ENCODE results near the gene RAX. TPM values are rescaled to one million over a fixed set of nuclear protein-coding genes. Genes with fewer than 3 reads are reported as not detected.

RAX gene
- total and polyA plus RNA-seq, 2 of the 4 experiments (the other 2 are of a cell fraction) = not detected

DNA sequence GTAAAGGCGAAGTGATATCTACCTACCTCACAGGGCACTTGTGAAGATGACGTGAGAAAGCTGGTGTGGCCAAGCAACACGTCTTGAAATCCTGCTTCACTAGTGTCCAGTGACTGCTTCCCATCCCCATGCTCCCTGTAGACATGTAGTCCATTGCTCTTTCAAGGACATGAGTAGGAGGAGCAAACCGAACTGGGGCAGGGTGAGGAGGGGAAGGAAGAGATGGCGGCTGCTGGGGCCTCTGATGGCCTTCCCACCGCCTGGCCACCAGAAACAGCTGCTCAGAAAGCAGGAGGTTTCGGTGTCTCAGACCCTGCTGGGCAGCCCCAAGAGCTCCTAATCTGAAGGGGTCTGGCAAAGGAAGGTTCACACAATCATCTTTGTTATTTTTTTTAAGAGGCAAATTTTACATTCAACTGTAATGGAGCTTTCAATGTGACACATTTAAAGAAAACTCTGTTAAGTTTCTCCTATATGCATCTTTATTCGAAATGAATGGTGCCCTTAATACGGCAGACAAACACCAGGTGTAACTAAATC lies 30.5 kb upstream of the RAX start:
- Histone ChIP-seq H2AK5ac (ENCODE audit: low read depth, low read length) (no peak overlapping the region), H3K36me3 (ENCODE audit: control insufficient read depth, insufficient read depth, low read length) (no peaks in the 10 kb centered on the region), H3K9ac (ENCODE audit: low read depth, low read length) (no peak overlapping the region), H3K4ac (ENCODE audit: low read depth, low read length) (no peak overlapping the region), H2AFZ (replicated peaks; ENCODE audit: low read length, poor library complexity) (no peak overlapping the region), H3K4me3 (ENCODE audit: insufficient read depth, low read depth, low read length) (no peak overlapping the region), H3K9me1 (ENCODE audit: insufficient read depth, low read length) (no peaks in the 10 kb centered on the region), H3K14ac (replicated peaks; ENCODE audit: low read depth, low read length) (no peak overlapping the region), H2BK5ac (ENCODE audit: low read depth, low read length, poor library complexity, severe bottlenecking) (no peak overlapping the region), H3K4me1 (ENCODE audit: control insufficient read depth, insufficient read depth, low read length) (peaks cover 1% of the 10 kb centered on the region; the same call in 1 of the 2 replicates), H4K91ac (ENCODE audit: insufficient read depth, low read depth, low read length) (no peak overlapping the region), H2BK20ac (ENCODE audit: low read depth, low read length) (no peak overlapping the region), H3K9me3 (ENCODE audit: control insufficient read depth, insufficient read depth, low read length) (no peaks in the 10 kb centered on the region), H3K27me3 (ENCODE audit: control insufficient read depth, insufficient read depth, low read length) (peaks cover 58% of the 10 kb centered on the region), H3K79me1 (ENCODE audit: low read depth in 1 of 2, low read length in 2 of 2) (no peaks in the 10 kb centered on the region), H2BK15ac (ENCODE audit: low read depth, low read length) (no peak overlapping the region), H3K4me2 (ENCODE audit: low read depth, low read length) (no peak overlapping the region), H3K23ac (ENCODE audit: low read depth, low read length) (no peak overlapping the region), H2BK120ac (ENCODE audit: low read depth, low read length) (no peak overlapping the region), H3K18ac (ENCODE audit: low read depth, low read length) (no peak overlapping the region), H4K5ac (ENCODE audit: low read depth, low read length) (no peak overlapping the region), H2AK9ac (replicated peaks; ENCODE audit: low read depth, low read length, poor library complexity) (no peak overlapping the region), H3K27ac (ENCODE audit: insufficient read depth, low read length) (no peak overlapping the region), H3K56ac (ENCODE audit: extremely low read depth, insufficient read depth, low read length) (no peak overlapping the region), H4K20me1 (ENCODE audit: insufficient read depth, low read length) (no peaks in the 10 kb centered on the region), H4K8ac (ENCODE audit: low read depth in 2 of 2, low read length in 2 of 2) (no peak overlapping the region)
- CTCF ChIA-PET = interaction anchor here (4.4 kb wide), 1 partner anchor 99 kb away, joined by 21 read pairs; no protein-coding TSS in a partner anchor
- no peak for ATAC-seq (ENCODE audit: low read depth)
- intact Hi-C loops (cut with micrococcal nuclease) (no loop called here), in situ Hi-C loops (cut with MboI; ENCODE audit: low sequenced_read_pairs) (no loop called here), dilution Hi-C loops (cut with HindIII; ENCODE audit: low sequenced_read_pairs, unreplicated experiment) (no loop called here)
- WGBS, 2 experiments (ENCODE audit: extremely low coverage in 2 of 2, insufficient read length in 1 of 2) = no CpG with 5 or more reads among the region's 9 CpGs
- BruUV-seq (replicated peaks) = no TSS peak
- no peak for TF ChIP-seq POLR2A (IDR thresholded peaks at IDR 0.05; ENCODE audit: low read depth, low read length)
- no peak for TF ChIP-seq BHLHE40 (IDR thresholded peaks at IDR 0.05; ENCODE audit: low read depth, low read length)
- TF ChIP-seq CHD1 (IDR thresholded peaks at IDR 0.05; ENCODE audit: low read depth, low read length) = no peak
- TF ChIP-seq RCOR1 (IDR thresholded peaks at IDR 0.05; ENCODE audit: insufficient replicate concordance, low read length) = no peak
- no peak for TF ChIP-seq NFE2L2 (IDR thresholded peaks at IDR 0.05; ENCODE audit: low read depth, low read length)
- TF ChIP-seq FOS (IDR thresholded peaks at IDR 0.05; ENCODE audit: low read depth, low read length) = no peak
- TF ChIP-seq USF2 (IDR thresholded peaks at IDR 0.05; ENCODE audit: low read depth, low read length) = no peak
- no peak for TF ChIP-seq CTCF (conservative IDR thresholded peaks at IDR 0.05; ENCODE audit: low read depth, low read length)
- no peak for TF ChIP-seq ELK1 (IDR thresholded peaks at IDR 0.05; ENCODE audit: borderline replicate concordance, low read depth, low read length)
- no peak for TF ChIP-seq CEBPB (IDR thresholded peaks at IDR 0.05; ENCODE audit: low read depth, low read length)
- TF ChIP-seq RFX5 (IDR thresholded peaks at IDR 0.05; ENCODE audit: low read depth, low read length) = no peak
- TF ChIP-seq MAFK (IDR thresholded peaks at IDR 0.05; ENCODE audit: low read depth, low read length) = no peak
- DNase-seq = no peak
- POLR2A ChIA-PET (ENCODE audit: unreplicated experiment) = no interaction called here

Data from IMR-90 (cell line).